ENCODE data around the gene SLC32A1.

GRCh38 chr20:38732981-38733380 lies 8.7 kb downstream of the SLC32A1 start:
- TF ChIP-seq CTCF (IDR thresholded peaks at IDR 0.05) (no peak), POLR2A (IDR thresholded peaks at IDR 0.05) (no peak)
